BJ (cell line): ENCODE measurements around the gene SFI1. TPM values are rescaled to one million over a fixed set of nuclear protein-coding genes. Genes with fewer than 3 reads are reported as not detected.
"Not testable (repeated sequence)": the region's sequence is repeated elsewhere in the genome, so short reads cannot be mapped to it uniquely, and the experiment has no call there.

ENCODE experiments used
- CTCF ChIA-PET: fragments of 350-600 bp; formaldehyde crosslinking; extraction: SDS; loops from one replicate; lab custom pipeline; 2021; ENCODE audit warnings: antibody characterized with exemption, inconsistent platforms; lab: Yijun Ruan, JAX
- POLR2A ChIA-PET: fragments of 300-600 bp; sonication (Branson Sonifier 250); formaldehyde crosslinking; extraction: SDS; loops from one replicate; lab custom pipeline; 2021; ENCODE audit warnings: antibody characterized with exemption; lab: Charles Lee
- DNase-seq: peaks from one replicate; pipeline ENCODE4 v3.0.0-alpha.2; 2011; ENCODE audit warnings: low read depth
- H3K27me3 ChIP-seq: 2 replicates; pipeline ENCODE4 v1.6.0; 2011; ENCODE audit warnings: low read length; ENCODE audit not compliant: control insufficient read depth, insufficient read depth
- H3K36me3 ChIP-seq: 2 replicates; pipeline ENCODE4 v1.5.1; 2011; ENCODE audit warnings: low read length; ENCODE audit not compliant: control insufficient read depth, insufficient read depth
- H3K4me3 ChIP-seq: 2 replicates; pipeline ENCODE4 v1.5.1; 2011; ENCODE audit warnings: low read depth, mild to moderate bottlenecking, control low read depth, low read length
- polyA plus RNA-seq: library from polyadenylated mRNA; depleted of rRNA; stranded (reverse); fragments of >200 nt; gene quantifications from 2 replicates; pipeline ENCODE4 v1.2.3, GENCODE V29; 2011
- TF ChIP-seq, protein P1 (sequence below): IDR thresholded peaks from 2 replicates; pipeline ENCODE4 v1.5.1; 2011; ENCODE audit warnings: low read depth, mild to moderate bottlenecking, control low read depth, inconsistent platforms, low read length, moderate library complexity; ENCODE audit not compliant: insufficient read depth

SFI1 gene
- polyA plus RNA-seq, 1 experiment = 7.1 TPM

DNA sequence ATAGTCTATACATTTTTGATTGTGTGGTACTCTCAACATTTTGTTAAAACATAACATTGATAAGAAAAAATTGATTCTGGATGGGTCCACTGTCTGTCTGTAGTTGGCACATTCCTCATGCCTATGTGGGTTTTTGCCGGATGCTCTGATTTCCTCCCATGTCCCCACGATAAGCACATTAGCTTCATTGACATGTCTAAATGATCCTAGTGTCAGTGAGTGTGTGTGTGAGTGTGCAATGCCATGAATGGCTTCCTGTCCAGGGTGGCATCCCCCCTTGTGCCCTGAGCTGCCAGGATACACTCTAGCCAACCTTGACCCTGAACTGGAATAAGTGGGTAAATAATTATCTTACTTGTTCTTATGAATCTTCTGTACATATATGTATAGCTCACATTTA is 5.4 kb downstream of the SFI1 start:
- Histone ChIP-seq H3K4me3 (no peak overlapping the region), H3K27me3 (no peaks in the 10 kb centered on the region), H3K36me3 (no peaks in the 10 kb centered on the region; the same call in 1 of the 2 replicates)
- ChIA-PET POLR2A (no interaction called here), CTCF (no interaction called here)
- TF ChIP-seq, protein P1, sequence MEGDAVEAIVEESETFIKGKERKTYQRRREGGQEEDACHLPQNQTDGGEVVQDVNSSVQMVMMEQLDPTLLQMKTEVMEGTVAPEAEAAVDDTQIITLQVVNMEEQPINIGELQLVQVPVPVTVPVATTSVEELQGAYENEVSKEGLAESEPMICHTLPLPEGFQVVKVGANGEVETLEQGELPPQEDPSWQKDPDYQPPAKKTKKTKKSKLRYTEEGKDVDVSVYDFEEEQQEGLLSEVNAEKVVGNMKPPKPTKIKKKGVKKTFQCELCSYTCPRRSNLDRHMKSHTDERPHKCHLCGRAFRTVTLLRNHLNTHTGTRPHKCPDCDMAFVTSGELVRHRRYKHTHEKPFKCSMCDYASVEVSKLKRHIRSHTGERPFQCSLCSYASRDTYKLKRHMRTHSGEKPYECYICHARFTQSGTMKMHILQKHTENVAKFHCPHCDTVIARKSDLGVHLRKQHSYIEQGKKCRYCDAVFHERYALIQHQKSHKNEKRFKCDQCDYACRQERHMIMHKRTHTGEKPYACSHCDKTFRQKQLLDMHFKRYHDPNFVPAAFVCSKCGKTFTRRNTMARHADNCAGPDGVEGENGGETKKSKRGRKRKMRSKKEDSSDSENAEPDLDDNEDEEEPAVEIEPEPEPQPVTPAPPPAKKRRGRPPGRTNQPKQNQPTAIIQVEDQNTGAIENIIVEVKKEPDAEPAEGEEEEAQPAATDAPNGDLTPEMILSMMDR = no peak
- no peak for DNase-seq

DNA sequence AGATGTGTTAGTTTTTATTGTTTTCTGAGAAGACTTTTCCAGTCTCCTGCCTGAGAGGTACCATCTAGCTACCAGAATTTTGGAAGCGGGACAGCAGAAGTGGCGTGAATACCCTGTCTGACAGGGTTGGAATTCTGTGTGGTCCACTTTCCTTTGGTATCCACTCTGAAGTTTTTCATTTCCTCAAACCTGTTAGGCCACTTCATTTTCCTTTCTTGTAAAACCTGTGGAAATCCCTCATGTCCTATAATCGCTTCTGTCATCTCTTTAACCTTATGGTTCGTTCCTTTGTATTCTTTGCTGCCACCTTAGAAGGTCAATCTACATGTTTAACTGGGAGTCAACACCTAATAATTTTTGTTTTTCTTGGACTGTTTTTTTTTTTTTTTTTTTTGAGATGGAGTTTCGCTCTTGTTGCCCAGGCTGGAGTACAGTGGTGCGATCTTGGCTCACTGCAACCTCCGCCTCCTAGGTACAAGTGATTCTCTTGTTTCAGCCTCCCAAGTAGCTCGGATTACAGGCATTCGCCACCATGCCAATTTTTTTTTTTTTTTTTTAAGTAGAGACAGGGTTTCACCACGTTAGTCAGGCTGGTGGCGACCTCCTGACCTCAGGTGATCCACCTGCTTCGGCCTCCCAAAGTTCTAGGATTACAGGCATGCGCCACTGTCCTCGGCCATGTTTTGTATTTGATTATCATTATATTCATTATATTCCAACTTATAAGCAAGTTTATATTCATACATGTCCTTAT is 7.1 kb downstream of the SFI1 start:
- TF ChIP-seq, protein P1 = no peak

GRCh38 chr22:31504282-31504681 is 7.9 kb downstream of the SFI1 start:
- no peaks in the 10 kb centered on the region for H3K27me3 ChIP-seq
- ChIA-PET POLR2A (interaction anchor here (0.5 kb wide), 1 partner anchor 384 kb away, joined by 5 read pairs; no protein-coding TSS in a partner anchor), CTCF (no interaction called here)
- H3K4me3 ChIP-seq = no peak overlapping the region
- TF ChIP-seq, protein P1 = no peak
- H3K36me3 ChIP-seq = no peaks in the 10 kb centered on the region; the same call in 1 of the 2 replicates
- DNase-seq = peak; percentile 19

More for the DNA sequence above, 7.1 kb downstream of the SFI1 start:
- DNase-seq = no peak
- no peaks in the 10 kb centered on the region for H3K27me3 ChIP-seq
- CTCF ChIA-PET = no interaction called here
- H3K36me3 ChIP-seq = no peaks in the 10 kb centered on the region; the same call in 1 of the 2 replicates
- POLR2A ChIA-PET = no interaction called here
- H3K4me3 ChIP-seq = no peak overlapping the region

- H3K27me3 ChIP-seq, DNase-seq, H3K4me3 ChIP-seq, POLR2A ChIA-PET, H3K36me3 ChIP-seq: not testable (repeated sequence)
- CTCF ChIA-PET = interaction anchor here (0.7 kb wide), 1 partner anchor 10 kb away, joined by 3 read pairs; no protein-coding TSS in a partner anchor
Observed at GRCh38 chr22:31507517-31507916, 11.2 kb downstream of the SFI1 start.

DNA sequence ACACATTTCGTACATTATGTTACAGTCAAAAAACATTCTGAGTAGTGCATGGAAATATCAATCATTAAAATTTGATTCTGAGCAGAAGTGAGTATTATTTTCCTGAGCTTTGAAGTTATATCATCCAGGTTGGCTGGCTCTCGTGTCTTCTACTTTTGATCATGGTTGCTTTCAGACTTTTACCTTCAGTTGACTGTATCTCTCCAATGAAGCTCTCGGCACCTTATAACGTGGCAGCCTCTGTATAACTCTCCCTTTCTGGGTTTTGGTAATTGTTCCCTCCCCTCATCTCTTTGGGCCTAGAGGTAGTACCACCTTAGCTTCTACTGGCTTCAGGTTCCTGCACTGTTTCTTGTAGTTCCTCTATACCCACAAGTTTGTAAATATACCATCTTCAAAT is 12.2 kb downstream of the SFI1 start:
- H3K36me3 ChIP-seq = no peaks in the 10 kb centered on the region
- TF ChIP-seq, protein P1 = no peak
- H3K27me3 ChIP-seq = no peaks in the 10 kb centered on the region
- no peak for DNase-seq
- CTCF ChIA-PET = no interaction called here
- H3K4me3 ChIP-seq = no peak overlapping the region
- POLR2A ChIA-PET = no interaction called here
